K562 (cell line): ENCODE results near the gene DAD1. TPM values are rescaled to one million over a fixed set of nuclear protein-coding genes. Genes with fewer than 3 reads are reported as not detected.

ENCODE experiments used
- CHD1 ChIP-seq: fragments of 200-600 bp; sonication (generic); IDR thresholded peaks from one replicate; pipeline ENCODE4 v1.6.1; 2012; ENCODE audit warnings: mild to moderate bottlenecking, moderate library complexity, low read length, inconsistent platforms
- CHD2 ChIP-seq: IDR thresholded peaks from 2 replicates; pipeline ENCODE4 v1.6.1; 2011; ENCODE audit warnings: low read depth, low read length
- FOXJ2 ChIP-seq: fragments of 200-800 bp; sonication (Bioruptor generic); IDR thresholded peaks from 2 replicates; pipeline ENCODE4 v1.6.1; 2016; ENCODE audit warnings: missing genetic modification characterization, missing compliant biosample characterization
- FOXK1 ChIP-seq: sonication (generic); formaldehyde crosslinking; IDR thresholded peaks from 2 replicates; pipeline ENCODE4 v1.8.0; 2022; ENCODE audit warnings: missing genetic modification reagents, mild to moderate bottlenecking, borderline replicate concordance
- HLTF ChIP-seq: fragments of 450-650 bp; IDR thresholded peaks from 2 replicates; pipeline ENCODE4 v1.6.1; 2016
- ILK ChIP-seq: fragments of 450-650 bp; IDR thresholded peaks from 2 replicates; pipeline ENCODE4 v1.6.1; 2016; ENCODE audit warnings: missing genetic modification characterization, low read depth, mild to moderate bottlenecking, missing compliant biosample characterization, moderate library complexity, borderline replicate concordance
- MCM2 ChIP-seq: fragments of 450-650 bp; IDR thresholded peaks from 2 replicates; pipeline ENCODE4 v1.6.1; 2017; ENCODE audit warnings: low read depth, mild to moderate bottlenecking
- NR0B1 ChIP-seq: fragments of 450-650 bp; IDR thresholded peaks from one replicate; pipeline ENCODE4 v1.6.1; 2018; ENCODE audit warnings: mild to moderate bottlenecking, moderate library complexity; ENCODE audit not compliant: partially characterized antibody
- SIN3B ChIP-seq: fragments of 450-650 bp; IDR thresholded peaks from 2 replicates; pipeline ENCODE4 v1.6.1; 2017; ENCODE audit warnings: low read depth, mild to moderate bottlenecking, moderate library complexity
- SOX6 ChIP-seq: fragments of 450-650 bp; IDR thresholded peaks from 2 replicates; pipeline ENCODE4 v1.6.1; 2014; ENCODE audit warnings: mild to moderate bottlenecking
- TARDBP ChIP-seq: fragments of 450-650 bp; IDR thresholded peaks from 2 replicates; pipeline ENCODE4 v1.6.1; 2016
- TFAP4 ChIP-seq: sonication (generic); formaldehyde crosslinking; IDR thresholded peaks from 2 replicates; pipeline ENCODE4 v1.8.0; 2022; ENCODE audit warnings: missing genetic modification reagents, mild to moderate bottlenecking, moderate library complexity, borderline replicate concordance
- USF1 ChIP-seq: sonication (generic); formaldehyde crosslinking; IDR thresholded peaks from 2 replicates; pipeline ENCODE4 v1.9.0; 2022; ENCODE audit warnings: mild to moderate bottlenecking, missing genetic modification reagents
- ZBTB40 ChIP-seq, 2 experiments: fragments of 450-650 bp in 1 of 2; sonication (generic) in 1 of 2; formaldehyde crosslinking in 1 of 2; IDR thresholded peaks; 2 replicates each; pipeline versions ENCODE4 v1.7.1 to v1.9.0; 2016 to 2022; ENCODE audit warnings: inconsistent platforms in 1 of 2, mild to moderate bottlenecking in 1 of 2, missing genetic modification reagents in 1 of 2
- ZFPM2 ChIP-seq: fragments of 250-450 bp; sonication (Bioruptor Pico); IDR thresholded peaks from 2 replicates; pipeline ENCODE4 v1.5.1; 2022; ENCODE audit warnings: mild to moderate bottlenecking
- ZNF354B ChIP-seq: fragments of 250-450 bp; sonication (Bioruptor Pico); IDR thresholded peaks from 2 replicates; pipeline ENCODE4 v1.4.0; 2020
- ZNF444 ChIP-seq: fragments of 250-450 bp; sonication (Bioruptor Pico); IDR thresholded peaks from 2 replicates; pipeline ENCODE4 v1.4.0; 2020; ENCODE audit warnings: mild to moderate bottlenecking, moderate library complexity
- polyA plus RNA-seq, 8 experiments: library from polyadenylated mRNA; depleted of rRNA in 4 of 8; stranded (reverse) in 5 of 8; unstranded in 3 of 8; fragments of >200 nt; fragmentation: Nextera tagmentation in 2 of 8; fragmentation: Illumina TruSeq in 1 of 8; extraction: Ambion mirVana in 2 of 8; extraction: Trizol in 1 of 8; gene quantifications; 2 replicates each; pipeline versions ENCODE4 v1.2.1 to v1.2.3, GENCODE V29; 2011 to 2014; ENCODE audit warnings: inconsistent platforms in 1 of 8, missing spikeins in 1 of 8
- total RNA-seq, 7 experiments: library from RNA; depleted of rRNA in 6 of 7; stranded (reverse); fragments of >200 nt in 6 of 7; fragmentation: Illumina TruSeq in 2 of 7; extraction: Trizol in 2 of 7; gene quantifications; 2 replicates each; pipeline versions ENCODE4 v1.2.1 to v1.2.3, GENCODE V29; 2011 to 2021; ENCODE audit warnings: low replicate concordance in 1 of 7

Gene DAD1
- total and polyA plus RNA-seq, 9 of the 15 experiments (the other 6 are each of a cell fraction or from before 2014, with no cell fraction given), result 104 to 617 (median 222) TPM

GRCh38 chr14:22556990-22557623 lies 31.9 kb downstream of the DAD1 start (continued):
- TF ChIP-seq ZBTB40 (IDR thresholded peaks at IDR 0.05) (no peak), ZBTB40 (CRISPR knock-in tag; IDR thresholded peaks at IDR 0.05) (no peak), TARDBP (no peak), MCM2 (no peak), TFAP4 (CRISPR knock-in tag) (peak; percentile 49; the same call in 1 of the 2 replicates), SIN3B (no peak), ILK (tag) (no peak), FOXK1 (no peak), ZNF444 (CRISPR knock-in tag) (no peak), ZNF354B (no peak), NR0B1 (no peak), FOXJ2 (no peak), CHD2 (no peak), CHD1 (no peak), USF1 (CRISPR knock-in tag) (no peak), HLTF (no peak), ZFPM2 (CRISPR knock-in tag) (no peak), SOX6 (no peak)
